Kidney tubule cell (primary cell): ENCODE results near the gene ENOX2.
"Not testable (repeated sequence)": the region's sequence is repeated elsewhere in the genome, so short reads cannot be mapped to it uniquely, and the experiment has no call there.

Experiments
- DNase-seq: peaks from one replicate; pipeline ENCODE4 v3.0.0-alpha.2; 2018; ENCODE audit warnings: low spot score

Gene ENOX2

DNA sequence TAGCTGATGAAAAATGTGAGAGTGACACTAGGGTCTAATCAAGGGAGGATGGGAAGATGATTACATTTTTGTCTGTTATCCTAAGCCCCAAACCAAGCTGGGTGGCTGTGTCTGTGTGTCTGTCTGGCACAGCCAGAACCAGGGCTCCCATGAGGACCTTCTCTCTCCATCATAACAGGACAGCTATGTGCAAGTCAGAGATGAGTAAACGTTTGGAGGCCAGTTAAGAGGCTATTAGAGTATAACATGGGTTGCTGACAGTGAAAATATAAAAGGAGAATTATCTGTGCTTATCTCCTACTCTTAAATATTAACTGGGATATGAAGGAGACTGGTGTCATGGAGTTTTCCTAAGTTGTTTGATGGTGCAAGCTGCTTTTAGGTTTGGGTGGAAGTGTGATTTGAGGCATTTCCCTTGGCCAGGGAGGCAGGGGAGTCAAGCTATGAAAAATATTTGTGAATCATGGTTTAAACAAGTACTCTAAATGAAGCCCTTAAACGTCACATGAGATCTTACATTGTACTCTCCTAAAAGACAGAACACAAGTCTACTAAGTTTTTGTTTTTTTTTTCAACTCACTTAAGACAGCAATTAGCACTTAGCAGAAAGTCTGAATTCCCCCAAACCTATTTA, 156.2 kb downstream of the ENOX2 start:
- DNase-seq = peak; percentile 3

- DNase-seq = no peak
Measured at GRCh38 chrX:130746077-130746476, 156.9 kb downstream of the ENOX2 start.

GRCh38 chrX:130741584-130741983, 161.4 kb downstream of the ENOX2 start:
- no peak for DNase-seq

DNA sequence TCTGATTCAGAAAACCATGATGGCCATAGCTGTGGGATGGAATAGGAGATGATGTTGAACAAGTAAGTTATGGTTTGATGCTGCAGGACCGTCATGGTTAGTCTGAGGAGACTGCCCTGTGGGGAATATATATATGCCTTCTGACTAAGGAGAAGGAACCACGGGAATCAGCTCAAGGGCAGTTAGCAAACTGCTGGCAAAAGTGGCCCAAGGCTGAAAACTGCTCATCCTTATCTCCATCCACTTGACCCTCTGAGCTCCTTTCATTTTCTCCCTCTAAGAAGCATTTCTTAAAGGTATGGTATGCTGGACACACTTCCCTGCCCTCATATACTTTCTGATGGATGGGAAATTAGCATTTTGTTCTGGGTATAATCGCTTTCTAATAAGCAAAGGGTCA, 161.9 kb downstream of the ENOX2 start:
- DNase-seq = no peak

DNA sequence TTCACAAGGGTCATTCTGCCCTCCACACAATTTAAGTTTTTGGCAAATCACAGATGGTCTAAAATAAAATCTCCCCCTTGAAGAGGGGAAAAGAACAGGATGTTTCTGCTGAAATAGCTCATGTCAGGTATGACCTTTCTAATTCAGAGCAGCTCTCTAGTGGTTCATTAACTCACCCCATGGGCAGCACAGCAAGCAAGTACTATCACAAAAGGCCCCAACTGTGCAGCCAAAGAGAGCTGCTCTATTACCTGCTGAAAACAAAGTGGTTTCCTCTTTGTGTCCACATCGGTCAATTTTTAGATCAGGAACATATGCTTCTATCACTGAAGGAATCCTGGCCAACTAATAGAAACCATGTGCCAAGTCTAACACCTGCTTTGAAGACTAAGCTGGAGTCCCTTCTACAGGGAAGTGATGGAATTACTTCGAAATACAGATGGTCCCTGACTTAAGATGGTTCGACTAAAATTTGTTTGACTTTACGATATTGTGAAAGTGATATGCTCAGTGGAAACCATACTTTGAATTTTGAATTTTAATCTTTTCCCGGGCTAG, 164.3 kb downstream of the ENOX2 start:
- no peak for DNase-seq

DNA sequence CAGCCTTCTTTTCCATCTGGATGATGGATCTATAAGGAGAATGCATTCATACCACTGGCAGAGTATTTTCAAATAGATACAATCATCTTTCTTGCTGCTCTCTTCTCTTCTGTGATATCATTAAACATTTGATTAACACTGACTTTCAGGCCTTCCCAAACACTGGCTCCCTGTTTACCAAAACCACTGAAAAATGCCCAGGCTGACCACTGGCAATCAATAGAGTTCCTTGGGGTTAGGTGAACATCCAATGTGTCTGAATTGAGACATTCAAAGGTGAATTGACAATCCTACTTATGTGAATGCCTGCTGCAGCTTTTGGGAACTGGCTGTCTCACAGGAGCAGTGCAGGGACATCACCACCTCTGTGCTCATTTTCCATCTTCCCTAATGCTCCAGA, 168.3 kb downstream of the ENOX2 start:
- no peak for DNase-seq

GRCh38 chrX:130728208-130728607, 174.8 kb downstream of the ENOX2 start:
- DNase-seq = peak; percentile 75

DNA sequence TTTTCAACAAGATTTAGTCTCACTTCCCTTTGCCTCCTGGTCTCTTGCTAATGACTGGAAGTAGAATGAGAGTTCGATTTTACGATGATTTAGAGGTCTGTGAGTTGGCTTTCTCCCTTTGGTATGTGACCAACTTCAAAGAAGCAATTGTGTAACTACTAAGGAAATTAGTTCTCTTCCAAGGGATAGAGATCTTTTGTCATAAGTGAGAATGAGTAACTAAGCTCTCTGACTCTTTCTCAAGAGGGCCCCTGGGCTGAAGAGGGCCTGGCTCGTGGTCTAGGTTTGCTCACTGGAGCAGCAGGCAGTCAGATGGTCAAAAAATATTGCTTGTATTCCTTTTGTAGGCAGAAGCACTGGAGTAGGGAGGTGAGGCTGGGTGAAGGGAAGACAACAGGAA, 176.3 kb downstream of the ENOX2 start:
- peak; percentile 82 for DNase-seq

DNA sequence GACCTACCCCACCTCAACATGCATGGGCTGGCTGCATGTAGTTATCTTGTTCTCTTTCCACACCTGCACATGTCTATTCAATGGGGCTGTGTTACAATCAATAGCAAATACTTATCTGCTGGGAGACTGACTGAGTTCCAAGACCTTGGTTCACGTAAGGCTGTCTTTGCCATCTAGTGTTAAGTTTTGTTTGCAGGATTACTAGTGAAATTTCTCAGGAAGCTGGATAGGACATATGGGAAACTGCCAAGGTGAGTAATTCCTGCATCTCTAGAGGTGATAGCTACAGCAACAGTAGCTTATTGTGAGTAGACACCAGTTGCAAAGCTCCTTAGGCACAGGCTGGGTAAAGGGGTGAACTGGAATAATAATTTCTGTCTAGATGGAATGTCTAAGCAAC, 177.5 kb downstream of the ENOX2 start:
- peak; percentile 14 for DNase-seq

DNA sequence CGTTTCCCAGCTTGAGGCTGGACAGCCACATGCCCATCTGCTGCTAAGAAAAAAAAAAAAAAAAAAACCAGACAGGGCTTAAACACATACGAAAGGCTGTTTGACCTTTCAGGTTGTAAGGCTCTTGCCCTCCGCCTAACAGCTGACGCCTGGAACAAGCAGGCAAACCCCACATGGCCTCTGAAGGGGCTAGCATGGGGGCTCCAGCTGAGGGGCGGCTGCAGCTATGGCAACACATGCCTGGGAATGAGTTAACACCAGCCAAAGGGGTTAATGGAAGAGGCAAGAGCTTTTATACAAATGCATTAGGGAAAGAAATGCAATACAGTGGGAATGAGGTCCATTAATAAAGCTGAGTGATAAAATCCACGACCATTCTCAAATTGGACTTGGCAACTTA, 183.6 kb downstream of the ENOX2 start:
- no peak for DNase-seq

DNA sequence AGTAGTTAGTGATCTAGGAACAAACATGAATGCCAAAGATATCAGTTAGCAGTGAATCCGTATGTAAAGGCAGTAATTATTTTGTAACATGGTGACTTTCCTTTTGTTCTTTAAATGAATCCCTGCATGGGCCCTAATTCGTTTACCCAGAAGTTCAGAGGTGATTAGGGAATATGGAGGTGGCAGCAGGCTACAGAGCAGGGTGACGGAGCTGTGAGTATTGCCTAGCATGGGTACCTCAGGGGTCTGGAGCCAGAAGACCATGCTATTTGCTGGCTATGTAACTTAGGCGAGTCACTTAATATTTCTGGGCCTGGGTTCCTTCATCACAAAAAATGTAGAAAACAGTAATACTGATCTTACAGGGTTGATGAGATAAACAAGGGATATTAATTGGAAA, 184.9 kb downstream of the ENOX2 start:
- no peak for DNase-seq

DNA sequence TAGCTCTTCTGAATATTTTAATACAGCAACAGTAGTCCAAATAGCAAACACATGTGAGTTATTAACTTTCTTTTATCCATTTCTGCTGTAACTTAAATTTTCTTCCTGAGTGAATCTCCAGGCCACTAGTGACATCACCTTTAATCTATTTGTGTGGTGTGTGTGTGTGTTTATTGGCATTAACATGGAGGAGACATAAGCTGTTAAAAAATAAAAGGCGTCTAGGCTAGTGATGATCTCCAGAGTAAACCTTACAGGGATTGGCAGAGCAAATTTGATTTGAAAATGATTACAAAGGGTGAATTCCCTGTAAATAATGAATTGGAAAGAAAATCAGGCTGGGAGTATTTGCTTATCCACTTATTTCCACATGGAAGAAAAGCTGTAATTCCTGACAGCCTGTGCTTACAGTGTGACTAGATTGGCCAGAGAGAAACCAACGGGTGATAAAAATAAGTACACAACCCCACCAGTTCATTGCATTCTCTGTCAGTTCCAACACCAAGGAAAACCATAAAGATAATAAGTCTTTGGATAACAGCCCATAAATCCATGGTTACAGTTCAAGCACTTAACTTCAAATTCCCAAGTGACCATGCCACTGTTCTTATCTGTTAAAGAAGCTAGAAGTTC, 186.1 kb downstream of the ENOX2 start:
- DNase-seq = peak; percentile 54

DNA sequence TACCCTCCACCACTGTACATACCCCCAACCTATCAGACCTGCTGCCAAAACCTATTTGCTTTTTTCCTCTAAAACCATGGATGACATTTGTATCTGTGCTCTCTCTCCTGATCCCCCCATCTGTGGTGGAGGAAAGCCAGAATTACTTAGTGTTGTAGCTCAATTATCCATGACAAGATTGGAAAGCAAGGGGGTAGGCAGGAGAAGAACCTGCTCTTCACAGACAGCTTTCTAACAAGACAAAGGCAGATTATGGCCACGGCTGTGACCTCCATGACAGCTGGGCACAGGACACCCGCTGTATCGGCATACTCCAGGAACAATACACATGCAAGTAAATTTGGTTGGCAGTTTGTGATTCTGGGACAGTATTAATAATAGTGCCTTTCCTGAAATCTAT, 186.7 kb downstream of the ENOX2 start:
- no peak for DNase-seq

- peak; percentile 3 for DNase-seq
Measured at GRCh38 chrX:130715299-130715698, 187.7 kb downstream of the ENOX2 start.

- no peak for DNase-seq
Measured at GRCh38 chrX:130714665-130715064, 188.3 kb downstream of the ENOX2 start.

DNA sequence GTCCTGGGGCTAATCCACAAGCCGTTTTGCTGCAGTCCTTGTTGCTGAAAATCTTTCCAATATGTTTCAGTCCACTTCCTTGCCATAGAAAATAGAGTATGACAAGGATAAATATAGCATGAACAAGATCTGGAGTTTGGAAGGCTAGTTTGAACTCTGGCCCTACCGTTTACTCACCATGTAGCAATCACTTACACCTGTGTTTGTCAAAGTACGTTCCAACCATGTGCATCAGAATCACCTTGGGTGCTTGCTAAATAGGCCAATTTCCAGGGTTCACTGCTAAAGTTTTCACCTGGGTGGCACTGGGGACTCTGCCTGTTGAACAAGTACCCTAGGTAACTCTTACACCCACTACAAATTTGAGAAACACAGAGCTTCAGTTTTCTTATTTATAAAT, 188.9 kb downstream of the ENOX2 start:
- DNase-seq = no peak

GRCh38 chrX:130709178-130709577, 193.8 kb downstream of the ENOX2 start:
- DNase-seq = not testable (repeated sequence)

GRCh38 chrX:130705591-130705990, 197.4 kb downstream of the ENOX2 start:
- DNase-seq = no peak

DNA sequence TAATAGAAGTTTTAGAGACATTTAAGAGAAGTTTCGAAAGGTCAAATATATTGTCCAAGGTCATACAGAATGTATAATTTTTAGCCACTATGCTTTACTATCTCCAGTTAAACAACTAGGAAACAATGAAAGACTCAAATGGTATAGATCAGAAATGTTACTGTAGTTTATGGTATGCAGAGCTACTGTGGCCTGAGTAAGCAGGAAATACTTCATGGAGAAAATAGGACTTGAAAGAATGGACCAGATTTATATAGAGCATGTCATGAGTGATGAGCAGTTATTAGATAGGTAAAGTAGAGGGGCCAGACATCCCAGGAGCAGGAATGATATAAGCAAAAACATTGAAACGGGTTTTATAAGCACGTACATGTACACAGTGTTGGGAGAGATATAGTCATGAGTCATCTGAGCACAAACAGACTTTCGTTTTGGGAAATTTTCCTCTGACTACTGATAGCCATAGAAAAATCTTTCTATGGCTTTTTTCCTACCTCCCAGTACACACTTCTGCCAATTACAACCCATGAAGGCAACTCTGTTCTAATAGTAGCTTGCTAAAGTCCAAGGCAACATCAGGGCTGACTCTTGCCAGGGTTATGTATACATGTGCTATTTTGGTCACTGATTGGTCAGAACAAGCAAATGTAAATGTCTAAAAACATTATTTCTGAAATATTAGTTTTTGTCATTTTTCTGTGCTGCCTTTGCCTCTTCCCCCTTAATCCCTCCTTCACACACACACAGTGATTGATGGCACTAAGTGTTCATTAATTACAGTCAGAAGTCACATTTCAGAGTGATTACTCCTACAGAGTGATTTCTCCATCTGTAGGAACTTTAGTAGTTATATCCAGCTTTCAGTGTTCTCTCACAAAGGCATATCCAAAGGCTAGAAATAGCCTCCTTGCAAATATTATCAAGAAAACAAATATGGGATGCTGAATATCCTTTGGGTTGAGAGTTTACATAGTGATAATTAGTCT, 198.7 kb downstream of the ENOX2 start:
- no peak for DNase-seq

- DNase-seq = no peak
Measured at GRCh38 chrX:130702867-130703707, 199.9 kb downstream of the ENOX2 start.

DNA sequence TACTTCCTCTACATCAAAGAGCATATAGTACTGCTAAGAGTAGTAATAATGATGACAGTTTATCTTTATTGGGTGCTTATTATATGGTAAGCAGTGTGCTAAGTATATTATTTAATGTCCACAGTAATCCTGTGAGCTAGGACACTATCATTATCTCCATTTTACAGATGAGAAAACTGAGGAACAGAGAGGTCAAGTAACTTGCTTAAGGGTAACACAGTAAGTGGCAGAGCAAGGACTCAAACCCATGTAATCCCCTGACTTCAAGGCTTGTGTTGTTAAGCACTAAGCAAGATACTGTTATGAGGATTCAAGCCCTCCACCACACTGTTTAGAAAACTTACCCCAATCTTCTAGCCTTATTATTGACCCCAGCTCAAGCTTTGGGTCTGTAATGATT, 202.4 kb downstream of the ENOX2 start:
- no peak for DNase-seq

DNA sequence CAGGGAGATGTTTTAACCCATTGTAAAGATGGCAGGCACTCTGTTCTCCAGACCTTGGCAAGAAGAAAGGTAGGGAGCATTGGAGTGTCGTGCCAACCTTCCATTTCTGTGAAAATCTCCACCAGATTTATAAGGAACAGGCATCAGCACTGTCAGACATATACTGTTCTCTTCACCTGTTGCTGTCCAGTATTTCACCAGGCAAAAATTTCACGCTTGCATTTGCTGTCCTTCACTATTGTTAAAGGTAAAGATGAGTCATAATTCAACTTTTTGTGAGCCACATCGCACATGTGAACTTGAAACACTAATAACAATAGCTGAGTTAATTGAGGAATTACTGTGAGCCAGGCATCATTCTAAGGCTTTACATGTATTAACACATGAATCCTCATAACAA, 203.4 kb downstream of the ENOX2 start:
- no peak for DNase-seq
